HG03060 (cell line): Measurements from ENCODE around the gene RS1.

Source experiments
- ATAC-seq: cut with Tn5 transposase; IDR thresholded peaks from one replicate; pipeline ENCODE4 v1.9.1; 2021; ENCODE audit warnings: low read depth, moderate number of reproducible peaks; ENCODE audit not compliant: unreplicated experiment

RS1 gene

GRCh38 chrX:18672008-18672407 lies at the start of gene RS1:
TSS of gene RS1 (minus strand) at chrX:18672108. CDS start at chrX:18672068, 40 bp downstream.
- no peak for ATAC-seq

DNA sequence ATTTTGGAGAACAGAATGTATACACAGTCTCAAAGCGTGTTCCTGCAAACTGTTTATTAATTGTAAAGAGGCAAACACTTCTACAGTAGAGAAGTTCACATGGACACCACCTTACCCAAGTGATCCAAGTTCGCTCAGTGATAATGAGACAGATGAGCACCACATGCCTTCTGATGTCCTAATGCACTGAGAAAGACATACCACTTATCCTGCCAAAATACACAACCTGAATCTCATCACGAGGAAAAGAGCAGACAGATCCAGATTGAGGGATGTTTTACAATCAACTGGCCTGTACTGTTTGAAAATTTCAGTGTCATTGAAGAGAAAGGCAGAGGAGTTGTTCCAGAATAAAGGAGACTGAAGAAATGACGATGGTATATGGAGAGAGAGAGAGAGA lies 47.9 kb upstream of the RS1 start:
- ATAC-seq = no peak

DNA sequence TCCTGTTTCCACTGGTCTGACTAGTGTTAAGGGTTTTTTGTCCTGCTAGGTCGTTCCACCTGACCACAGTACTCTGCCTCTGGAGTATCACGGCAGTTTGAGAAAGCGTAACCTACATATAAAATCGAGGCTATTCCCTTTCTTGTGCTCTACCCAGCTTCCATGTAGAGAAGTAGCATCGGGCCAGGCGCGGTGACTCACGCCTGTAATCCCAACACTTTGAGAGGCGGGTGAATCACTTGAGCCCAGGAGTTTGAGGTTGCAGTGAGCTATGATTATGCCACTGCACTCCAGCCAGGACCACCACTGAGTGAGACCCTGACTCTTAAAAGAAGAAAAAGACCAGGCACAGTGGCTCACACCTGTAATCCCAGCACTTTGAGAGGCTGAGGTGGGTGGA lies 43.0 kb upstream of the RS1 start:
- no peak for ATAC-seq

- no peak for ATAC-seq
These were observed 37.9 kb upstream of the RS1 start for GRCh38 chrX:18709833-18710232.

DNA sequence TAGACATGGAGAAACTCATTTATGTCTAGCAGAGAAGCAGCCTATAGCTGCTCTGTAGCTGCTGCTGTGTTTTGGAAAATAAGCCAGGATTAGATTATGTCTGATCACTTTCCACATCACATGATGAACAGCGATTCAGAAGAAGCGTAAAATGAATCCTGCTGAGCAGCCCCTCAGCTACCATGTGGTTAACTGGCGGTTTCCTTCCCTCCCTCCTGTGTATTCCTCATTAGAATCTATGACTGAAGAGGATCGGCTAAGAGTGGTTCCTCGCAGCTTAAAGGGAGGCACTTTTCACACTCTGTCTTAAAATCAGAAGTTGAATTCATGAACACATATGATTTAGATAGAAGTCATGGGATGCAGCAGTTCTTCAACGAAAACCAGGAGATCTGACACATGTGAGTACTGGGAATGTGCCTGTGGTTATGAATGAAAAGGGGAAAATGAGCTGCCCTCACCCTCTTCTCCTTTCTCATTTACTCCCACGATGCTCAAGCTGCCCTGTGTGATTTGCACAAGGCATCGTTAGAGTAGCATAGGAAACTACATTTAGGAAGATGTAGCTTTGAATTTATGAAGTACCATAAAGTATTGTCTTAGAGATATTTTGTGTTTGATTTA lies 35.6 kb upstream of the RS1 start, which contains the start of gene PPEF1:
TSS of gene PPEF1 (plus strand) at position 220 of the 624 bp plus-strand sequence. CDS start at position 356, 136 bp downstream.
- no peak for ATAC-seq

DNA sequence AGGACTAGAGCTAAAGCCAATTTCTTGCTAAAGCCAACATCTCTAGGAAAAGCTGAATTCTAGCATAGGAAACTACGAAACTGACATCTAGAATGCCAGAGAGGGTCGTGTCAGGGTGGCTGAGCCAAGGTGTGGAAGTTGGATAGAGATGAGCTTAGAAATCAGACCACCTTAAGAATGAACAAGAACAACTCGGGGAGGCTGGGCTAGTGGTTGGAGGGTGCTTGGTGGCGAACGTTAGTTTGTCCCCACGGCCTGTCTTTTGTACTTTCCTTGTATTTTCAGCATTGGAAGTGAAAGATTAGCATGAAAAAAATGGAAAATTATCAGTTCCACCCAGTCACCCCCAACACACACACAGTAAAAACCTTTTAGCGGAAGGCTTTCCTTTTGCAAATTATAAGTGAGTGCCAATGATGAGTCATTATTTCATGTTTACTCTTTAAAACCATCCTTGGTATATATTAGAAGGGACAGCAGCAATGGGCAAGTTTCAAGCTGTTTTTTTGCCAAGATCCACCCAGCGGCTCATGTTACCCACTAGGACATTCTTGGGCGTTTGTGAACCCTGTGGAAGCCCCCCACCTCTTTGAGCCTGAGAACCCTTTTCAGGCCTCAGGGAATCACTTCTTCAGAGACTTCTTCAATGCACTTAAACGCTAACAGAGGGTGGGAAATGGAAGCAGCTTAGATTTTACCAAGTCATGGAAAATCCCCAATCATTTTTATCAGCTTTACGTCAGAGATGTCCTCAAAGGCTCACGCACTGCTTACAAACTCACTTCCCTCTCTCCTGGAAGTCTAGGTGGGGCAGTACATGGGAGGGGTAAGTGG lies 30.7 kb upstream of the RS1 start:
- no peak for ATAC-seq

DNA sequence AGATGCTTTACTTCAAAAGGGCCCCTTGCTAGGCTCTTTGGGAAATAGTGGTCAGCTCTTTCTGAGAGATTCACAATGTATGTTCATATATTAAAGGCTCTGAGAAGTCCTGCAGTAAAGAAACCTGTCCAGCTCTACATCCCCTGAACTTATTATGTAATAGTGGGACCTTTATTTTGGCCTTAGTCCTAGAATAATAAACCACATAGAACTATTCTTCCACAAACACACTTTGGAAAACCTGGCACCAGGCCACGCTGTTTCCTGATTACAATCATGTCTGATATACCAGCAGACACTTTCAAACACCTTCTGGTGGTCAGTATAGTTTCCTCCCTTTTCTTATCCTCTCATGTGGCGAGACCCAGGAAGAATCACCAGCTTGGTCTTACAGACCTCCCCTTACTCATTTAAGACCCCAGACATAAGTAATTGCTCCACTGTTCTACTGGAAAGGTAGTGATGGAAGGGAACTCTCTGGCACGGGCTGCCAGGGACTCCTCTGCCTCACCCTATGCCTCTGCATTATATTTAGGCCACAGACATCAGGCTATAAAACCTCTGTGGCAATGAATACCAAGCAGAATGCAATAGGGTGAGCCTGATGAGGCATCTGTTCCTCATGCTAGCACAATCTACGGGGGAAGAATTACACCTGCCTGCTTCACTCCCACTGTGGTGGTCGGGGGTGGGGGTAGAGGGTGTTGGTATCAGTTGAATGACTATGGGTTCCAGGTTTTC lies 29.9 kb upstream of the RS1 start:
- no peak for ATAC-seq

- no peak for ATAC-seq
These were observed 27.1 kb upstream of the RS1 start for GRCh38 chrX:18698737-18699650.

DNA sequence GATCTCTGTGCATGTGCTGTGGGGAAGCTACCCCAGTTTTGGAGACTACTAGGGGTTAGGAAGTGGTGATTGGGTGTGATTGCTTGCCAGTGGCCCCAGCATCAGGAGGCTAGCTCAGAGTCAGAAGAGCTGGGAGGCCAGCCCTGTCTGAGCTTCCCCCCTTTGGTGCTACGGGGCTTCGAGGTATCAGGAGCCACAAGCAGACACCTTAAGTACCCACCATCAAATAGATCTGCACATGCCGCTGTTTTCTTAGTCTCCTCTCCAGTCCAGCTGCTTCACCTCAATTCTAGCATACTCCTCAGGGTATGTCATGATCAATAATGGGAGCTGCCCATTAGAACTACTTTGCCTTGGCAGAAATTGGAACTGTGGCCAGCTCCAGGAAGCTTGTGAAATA lies 24.7 kb upstream of the RS1 start:
- no peak for ATAC-seq

DNA sequence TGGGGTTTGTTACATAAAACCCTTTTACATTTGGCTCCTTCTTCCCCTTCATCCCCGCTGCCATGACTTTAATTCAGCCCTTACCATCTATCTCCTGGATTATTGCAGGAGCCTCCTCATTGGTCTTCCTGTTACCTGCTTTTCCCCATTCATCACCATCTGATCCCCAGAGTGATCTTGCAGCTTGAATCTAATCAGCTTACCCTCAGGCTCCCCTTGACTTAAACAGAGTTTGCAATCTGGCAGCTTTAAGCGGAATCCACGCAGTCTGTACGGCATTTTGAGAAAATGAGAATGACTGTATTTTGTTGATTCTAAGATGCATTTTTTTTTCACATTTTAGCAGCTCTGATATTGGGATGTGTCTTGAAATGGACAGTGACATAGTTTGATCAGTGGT lies 20.6 kb upstream of the RS1 start:
- no peak for ATAC-seq

- ATAC-seq = no peak
These were observed 19.5 kb upstream of the RS1 start for GRCh38 chrX:18691431-18691830.

DNA sequence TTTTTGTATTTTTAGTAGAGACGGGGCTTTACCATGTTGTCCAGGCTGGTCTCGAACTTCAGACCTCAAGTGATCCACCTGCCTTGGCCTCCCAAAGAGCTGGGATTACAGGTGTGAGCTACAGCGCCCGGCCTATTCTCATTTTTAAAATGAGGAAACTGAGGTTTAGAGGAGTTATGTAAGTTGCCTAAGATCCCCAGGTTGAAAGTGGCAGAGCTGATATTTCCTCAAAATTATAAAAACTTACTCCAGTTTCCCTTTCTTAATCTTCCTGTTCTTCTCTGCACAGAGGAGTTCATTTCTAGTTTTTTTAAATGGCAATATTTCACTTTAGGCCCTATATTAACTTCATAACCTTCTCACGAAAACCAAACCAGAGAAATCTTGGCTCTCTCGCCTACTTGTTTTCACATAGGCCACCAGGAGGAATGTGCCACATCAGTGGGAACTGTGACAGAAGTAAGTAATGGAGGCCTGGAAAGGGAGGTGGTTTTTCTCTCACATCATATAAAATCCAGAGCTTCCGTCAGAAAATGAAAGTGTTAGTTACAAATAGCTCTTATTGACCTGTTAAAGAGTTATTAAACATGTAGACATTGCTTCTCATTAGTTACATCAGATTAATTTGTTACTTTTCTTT lies 16.1 kb upstream of the RS1 start:
- ATAC-seq = no peak

- no peak for ATAC-seq
These were observed 11.1 kb upstream of the RS1 start for GRCh38 chrX:18682979-18683387.

GRCh38 chrX:18681996-18682395 lies 10.1 kb upstream of the RS1 start:
- ATAC-seq = no peak

GRCh38 chrX:18677161-18677869 lies 5.4 kb upstream of the RS1 start:
- no peak for ATAC-seq

DNA sequence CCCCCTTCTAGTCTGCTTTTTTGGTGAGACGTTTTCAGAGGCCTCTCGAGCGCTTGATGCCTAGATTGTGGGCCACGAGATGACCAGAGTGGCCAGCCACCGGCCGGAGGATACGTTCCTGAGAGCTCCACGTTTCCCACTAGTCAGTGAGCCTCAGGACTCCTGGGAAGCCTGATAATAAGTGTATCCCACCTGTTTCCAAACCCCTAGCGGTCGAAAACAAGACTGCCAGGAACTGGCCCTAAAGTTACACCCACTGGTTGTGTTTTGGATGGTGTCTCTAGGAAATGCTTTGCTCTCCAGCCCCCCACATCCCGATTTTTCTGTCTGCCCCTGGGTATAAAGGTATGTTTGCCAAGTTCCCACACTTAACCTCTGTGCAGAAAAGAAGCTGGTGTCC lies 4.6 kb upstream of the RS1 start:
- no peak for ATAC-seq

GRCh38 chrX:18676050-18676449 lies 4.1 kb upstream of the RS1 start:
- no peak for ATAC-seq

GRCh38 chrX:18674788-18675735 lies 3.2 kb upstream of the RS1 start:
- peak; percentile 73 for ATAC-seq
